SJSA1 (cell line): ENCODE results near the gene ZMYND8. TPM values are rescaled to one million over a fixed set of nuclear protein-coding genes. Genes with fewer than 3 reads are reported as not detected.
"Not testable (repeated sequence)": the region's sequence is repeated elsewhere in the genome, so short reads cannot be mapped to it uniquely, and the experiment has no call there.

Experiments
- DNase-seq, 2 experiments: peaks; one replicate each; pipeline ENCODE4 v3.0.0-alpha.2; 2015 to 2020; ENCODE audit warnings: low spot score in 2 of 2, low read depth in 1 of 2
- H3K27ac ChIP-seq: fragments of 250-450 bp; sonication (Bioruptor Pico); 2 replicates; pipeline ENCODE4 v1.5.1; 2020; ENCODE audit warnings: mild to moderate bottlenecking, moderate library complexity
- H3K27me3 ChIP-seq: fragments of 250-450 bp; sonication (Bioruptor Pico); replicated peaks from 2 replicates; pipeline ENCODE4 v1.5.1; 2020; ENCODE audit warnings: mild to moderate bottlenecking, moderate library complexity
- H3K36me3 ChIP-seq: fragments of 250-450 bp; sonication (Bioruptor Pico); 2 replicates; pipeline ENCODE4 v1.5.1; 2020; ENCODE audit warnings: mild to moderate bottlenecking
- H3K4me1 ChIP-seq: fragments of 250-450 bp; sonication (Bioruptor Pico); replicated peaks from 2 replicates; pipeline ENCODE4 v1.6.1; 2021; ENCODE audit warnings: mild to moderate bottlenecking
- H3K4me3 ChIP-seq: fragments of 250-450 bp; sonication (Bioruptor Pico); 2 replicates; pipeline ENCODE4 v1.5.1; 2020; ENCODE audit warnings: mild to moderate bottlenecking
- H3K9me3 ChIP-seq: fragments of 250-450 bp; sonication (Bioruptor Pico); replicated peaks from 2 replicates; pipeline ENCODE4 v1.5.1; 2020; ENCODE audit warnings: mild to moderate bottlenecking
- total RNA-seq: library from RNA; depleted of rRNA; stranded (reverse); fragments of >200 nt; shearing (Covaris generic); gene quantifications from 2 replicates; pipeline ENCODE4 v1.2.3, GENCODE V29; 2014

Gene ZMYND8
- total RNA-seq, 1 experiment from 2014 or later, result 13.5 TPM

DNA sequence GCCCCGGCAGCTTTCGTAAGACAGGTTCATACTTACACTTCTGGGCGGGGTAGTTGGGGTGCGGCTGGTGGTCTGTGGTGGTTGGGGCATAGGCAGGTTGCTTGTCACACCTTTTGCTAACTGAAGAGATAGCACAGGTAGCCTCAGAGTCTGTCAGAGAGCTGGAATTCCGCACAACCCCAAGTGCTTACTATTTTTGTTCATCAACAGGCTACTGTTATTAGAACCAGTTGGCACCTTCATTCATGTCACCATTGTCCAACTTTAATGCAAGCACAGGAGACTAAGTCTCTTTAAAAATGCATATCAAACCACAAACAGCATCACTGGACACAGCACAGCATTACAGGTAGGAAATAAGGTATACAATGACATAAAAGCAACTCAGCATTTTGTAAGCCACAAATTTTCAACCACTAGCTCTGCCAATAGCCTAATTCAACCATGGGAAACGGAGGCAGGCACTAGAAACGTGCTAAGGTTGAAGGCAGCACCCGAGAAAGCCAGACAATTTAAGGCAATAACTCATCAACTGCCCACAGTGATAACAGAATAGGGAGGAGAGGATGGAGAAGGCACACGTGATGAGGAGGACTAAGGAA, 143.8 kb downstream of the ZMYND8 start:
- Histone ChIP-seq H3K4me3 (no peak overlapping the region), H3K4me1 (no peaks in the 10 kb centered on the region), H3K36me3 (peaks cover 66% of the 10 kb centered on the region), H3K27ac (no peak overlapping the region), H3K27me3 (no peaks in the 10 kb centered on the region), H3K9me3 (no peaks in the 10 kb centered on the region)
- DNase-seq, result no peak

DNA sequence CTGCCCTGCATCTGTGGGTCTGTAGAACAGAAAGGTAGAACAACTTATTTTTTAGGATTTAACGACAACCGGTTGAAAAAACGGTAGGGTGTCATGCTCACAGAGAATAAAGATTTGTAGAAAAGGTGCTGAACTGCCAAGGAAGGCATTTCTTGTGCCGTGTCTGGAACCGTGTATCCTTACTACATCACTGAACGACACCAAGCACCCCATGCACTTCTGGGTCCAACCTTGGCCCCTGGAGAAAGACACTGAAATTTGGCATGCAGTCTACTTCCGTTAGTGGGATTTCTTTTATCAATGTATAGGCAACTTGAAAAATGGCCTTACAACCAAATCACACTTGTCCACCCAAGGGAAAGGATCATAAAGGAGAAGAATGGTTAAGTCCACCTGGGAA, 145.5 kb downstream of the ZMYND8 start:
- peaks cover 58% of the 10 kb centered on the region for H3K36me3 ChIP-seq
- no peak overlapping the region for H3K4me3 ChIP-seq
- no peaks in the 10 kb centered on the region for H3K27me3 ChIP-seq
- H3K4me1 ChIP-seq, result no peaks in the 10 kb centered on the region
- no peaks in the 10 kb centered on the region for H3K9me3 ChIP-seq
- no peak overlapping the region for H3K27ac ChIP-seq
- DNase-seq, result no peak

DNA sequence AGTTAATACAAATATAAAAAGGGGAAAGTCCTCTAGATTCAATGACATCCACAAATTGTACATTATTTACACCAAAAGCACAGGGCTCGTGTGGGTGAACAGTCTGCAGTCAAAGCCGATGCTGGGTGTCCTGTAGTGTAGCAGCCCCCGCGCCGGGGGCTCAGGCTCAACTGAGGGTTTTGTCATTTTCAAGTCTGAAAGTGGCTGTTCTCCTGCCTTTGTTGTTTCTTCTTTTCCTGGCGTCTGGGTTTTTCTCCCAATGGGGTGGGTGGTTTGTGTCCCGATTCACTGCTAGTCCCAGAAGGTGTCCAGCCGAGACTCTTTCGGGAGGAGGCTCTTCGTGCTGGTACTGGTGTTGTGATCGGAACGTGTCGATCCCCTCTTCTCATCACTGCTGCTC, 146.0 kb downstream of the ZMYND8 start:
- Histone ChIP-seq H3K27me3 (no peaks in the 10 kb centered on the region), H3K36me3 (peaks cover 52% of the 10 kb centered on the region), H3K4me3 (no peak overlapping the region), H3K4me1 (no peaks in the 10 kb centered on the region), H3K9me3 (no peaks in the 10 kb centered on the region), H3K27ac (no peak overlapping the region)
- no peak for DNase-seq

DNA sequence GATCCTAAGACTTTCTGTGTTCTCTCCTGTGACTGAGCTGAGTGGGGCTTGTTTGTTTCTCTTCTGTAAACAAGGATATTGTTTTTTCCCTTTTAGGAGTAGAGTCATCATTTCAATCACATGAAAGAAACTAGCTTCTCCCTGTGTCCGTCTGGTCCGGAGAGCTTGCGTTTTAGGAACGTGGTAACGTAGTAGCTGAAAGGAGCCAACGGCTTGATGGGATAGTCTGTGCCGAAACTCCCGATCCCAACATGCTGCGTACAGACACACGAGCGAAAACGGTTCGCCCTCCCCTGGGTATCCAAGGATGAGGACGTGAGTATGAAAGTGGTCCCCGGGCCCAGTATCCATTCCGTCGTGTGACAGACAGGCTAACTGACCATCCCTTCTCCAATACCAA, 146.5 kb downstream of the ZMYND8 start:
- no peak for DNase-seq
- Histone ChIP-seq H3K27ac (no peak overlapping the region), H3K4me1 (no peaks in the 10 kb centered on the region), H3K9me3 (no peaks in the 10 kb centered on the region), H3K27me3 (no peaks in the 10 kb centered on the region), H3K4me3 (no peak overlapping the region), H3K36me3 (peaks cover 50% of the 10 kb centered on the region)

DNA sequence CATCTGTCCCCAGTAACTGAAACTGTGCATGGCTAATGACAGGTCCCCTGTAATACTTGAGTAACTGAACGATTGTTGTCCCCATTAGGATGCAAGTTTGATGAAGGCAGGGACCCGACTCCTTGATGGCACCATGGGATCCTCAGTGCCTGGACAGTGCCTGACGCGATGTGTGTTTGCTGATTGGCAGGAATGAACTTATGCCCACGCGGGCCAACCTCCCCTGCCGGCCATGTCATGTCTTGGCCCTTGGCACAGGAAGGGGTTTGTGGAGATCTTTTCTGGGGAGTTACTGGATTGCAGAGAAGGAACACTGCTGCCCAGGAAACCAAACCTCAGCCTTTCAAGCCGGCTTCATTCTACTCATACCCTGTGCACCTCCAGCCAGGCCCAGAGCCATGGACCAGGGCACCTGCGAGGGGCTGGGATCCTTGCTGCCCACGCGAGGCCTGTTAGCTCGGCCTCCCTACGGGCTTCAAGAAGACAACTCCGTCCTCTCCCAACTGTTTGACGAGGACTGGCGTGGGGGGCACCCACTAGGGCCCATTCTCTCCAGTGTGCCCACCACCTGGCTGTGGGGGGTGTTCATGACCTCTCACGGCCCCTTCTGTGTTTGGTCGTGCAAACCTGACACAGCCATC, 147.8 kb downstream of the ZMYND8 start:
- H3K4me1 ChIP-seq, result no peaks in the 10 kb centered on the region; the same call in 1 of the 2 replicates
- H3K27me3 ChIP-seq, result no peaks in the 10 kb centered on the region
- no peak overlapping the region for H3K4me3 ChIP-seq
- no peaks in the 10 kb centered on the region for H3K9me3 ChIP-seq
- no peak for DNase-seq
- peaks cover 39% of the 10 kb centered on the region for H3K36me3 ChIP-seq
- H3K27ac ChIP-seq, result no peak overlapping the region

DNA sequence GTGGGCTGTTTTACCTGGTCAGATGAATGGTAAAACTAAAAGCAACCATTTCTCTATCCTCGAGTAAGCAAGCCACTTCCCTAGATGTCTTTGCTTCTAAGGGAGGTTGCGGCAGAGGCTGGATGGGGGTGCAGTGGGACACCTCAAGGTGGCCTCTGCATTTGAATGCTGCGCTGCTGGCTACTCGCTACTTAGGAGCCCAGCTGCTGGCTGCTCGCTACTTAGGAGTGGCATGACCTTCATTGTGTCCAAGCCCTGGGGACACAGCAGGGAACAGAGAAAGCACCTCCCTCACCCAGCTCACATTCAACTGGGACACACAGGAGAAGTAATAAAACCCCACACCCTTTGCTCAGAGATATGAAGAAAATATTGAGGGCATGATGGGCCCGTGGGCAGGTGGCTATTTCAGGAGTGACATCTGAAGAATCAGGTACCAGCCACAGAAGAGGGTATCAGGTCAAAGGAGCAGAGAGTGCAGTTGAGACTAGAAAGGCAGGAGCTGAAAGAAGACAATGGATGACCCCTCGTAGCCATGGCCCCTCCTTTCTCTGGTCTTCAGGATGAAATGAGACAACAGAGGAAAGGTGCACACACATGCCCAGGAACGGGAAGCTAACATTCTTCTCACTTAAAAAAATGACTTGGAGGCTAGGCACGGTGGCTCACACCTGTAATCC, 149.4 kb downstream of the ZMYND8 start:
- no peaks in the 10 kb centered on the region for H3K9me3 ChIP-seq
- H3K36me3 ChIP-seq, result peaks cover 33% of the 10 kb centered on the region
- no peaks in the 10 kb centered on the region for H3K27me3 ChIP-seq
- H3K27ac ChIP-seq, result no peak overlapping the region
- DNase-seq, result no peak
- no peak overlapping the region for H3K4me3 ChIP-seq
- no peaks in the 10 kb centered on the region; the same call in 1 of the 2 replicates for H3K4me1 ChIP-seq

DNA sequence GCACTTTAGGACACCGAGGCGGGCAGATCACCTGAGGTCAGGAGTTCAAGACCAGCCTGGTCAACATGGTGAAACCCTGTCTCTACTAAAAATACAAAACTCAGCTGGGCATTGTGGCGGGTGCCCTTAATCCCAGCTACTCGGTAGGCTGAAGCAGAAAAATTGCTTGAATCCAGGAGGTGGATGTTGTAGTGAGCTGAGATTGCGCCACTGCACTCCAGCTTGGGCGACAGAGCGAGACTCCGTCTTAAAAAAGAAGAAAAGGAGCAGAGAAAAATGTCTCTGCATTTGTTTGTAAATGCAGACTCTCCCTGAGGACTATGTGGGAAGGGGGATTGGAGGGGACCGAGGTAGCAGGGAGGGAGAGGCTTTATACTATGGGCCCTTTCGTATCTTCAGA, 149.9 kb downstream of the ZMYND8 start:
- not testable (repeated sequence) for H3K9me3 ChIP-seq, H3K27ac ChIP-seq, H3K4me1 ChIP-seq, H3K27me3 ChIP-seq, DNase-seq, H3K4me3 ChIP-seq
- peaks cover 28% of the 10 kb centered on the region for H3K36me3 ChIP-seq

DNA sequence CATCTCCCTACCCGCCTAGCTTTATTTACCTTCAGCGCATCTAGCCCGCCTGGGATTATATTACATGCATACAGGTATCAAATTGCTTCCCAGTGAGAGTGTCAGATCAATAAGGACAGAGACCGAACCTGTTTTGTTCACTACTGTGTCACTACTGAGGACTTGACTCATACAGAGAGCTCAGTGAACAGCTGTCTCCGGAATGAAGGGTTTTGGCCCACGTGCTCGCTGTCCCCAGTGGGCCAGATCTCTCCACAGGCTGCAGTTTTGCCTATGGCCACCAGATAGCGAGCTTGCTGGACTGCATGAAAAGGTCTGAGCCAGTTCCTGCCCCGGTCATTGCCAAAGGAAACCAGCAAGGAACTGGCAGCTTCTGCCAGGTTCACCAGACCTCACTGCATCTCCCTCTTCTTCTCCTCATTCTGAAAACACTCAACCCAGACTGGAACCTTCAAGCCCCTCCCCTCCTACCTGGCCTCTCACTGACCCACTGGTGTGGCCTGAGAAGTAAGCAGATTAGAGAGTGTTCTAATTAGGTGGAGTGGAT, 150.8 kb downstream of the ZMYND8 start:
- DNase-seq, result peak; percentile 59 to 77
- H3K27ac ChIP-seq, result no peak overlapping the region

DNA sequence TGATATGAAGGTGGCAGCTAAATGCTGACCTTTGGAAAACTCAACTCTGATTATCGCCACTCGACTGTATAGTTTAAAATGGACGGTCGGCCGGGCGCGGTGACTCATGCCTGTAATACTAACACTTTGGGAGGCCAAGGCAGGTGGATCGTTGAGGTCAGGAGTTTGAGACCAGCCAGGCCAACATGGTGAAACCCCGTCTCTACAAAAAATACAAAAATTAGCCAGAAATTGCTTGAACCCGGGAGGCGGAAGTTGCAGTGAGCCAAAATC, 151.7 kb downstream of the ZMYND8 start:
- H3K27me3 ChIP-seq, H3K4me1 ChIP-seq, H3K4me3 ChIP-seq, DNase-seq, H3K27ac ChIP-seq, H3K9me3 ChIP-seq: not testable (repeated sequence)
- H3K36me3 ChIP-seq, result peaks cover 12% of the 10 kb centered on the region

More for the DNA sequence above, 150.8 kb downstream of the ZMYND8 start:
- Histone ChIP-seq H3K4me1 (peaks cover 2% of the 10 kb centered on the region; the same call in 1 of the 2 replicates), H3K27me3 (no peaks in the 10 kb centered on the region), H3K4me3 (no peak overlapping the region), H3K9me3 (no peaks in the 10 kb centered on the region), H3K36me3 (peaks cover 18% of the 10 kb centered on the region)

DNA sequence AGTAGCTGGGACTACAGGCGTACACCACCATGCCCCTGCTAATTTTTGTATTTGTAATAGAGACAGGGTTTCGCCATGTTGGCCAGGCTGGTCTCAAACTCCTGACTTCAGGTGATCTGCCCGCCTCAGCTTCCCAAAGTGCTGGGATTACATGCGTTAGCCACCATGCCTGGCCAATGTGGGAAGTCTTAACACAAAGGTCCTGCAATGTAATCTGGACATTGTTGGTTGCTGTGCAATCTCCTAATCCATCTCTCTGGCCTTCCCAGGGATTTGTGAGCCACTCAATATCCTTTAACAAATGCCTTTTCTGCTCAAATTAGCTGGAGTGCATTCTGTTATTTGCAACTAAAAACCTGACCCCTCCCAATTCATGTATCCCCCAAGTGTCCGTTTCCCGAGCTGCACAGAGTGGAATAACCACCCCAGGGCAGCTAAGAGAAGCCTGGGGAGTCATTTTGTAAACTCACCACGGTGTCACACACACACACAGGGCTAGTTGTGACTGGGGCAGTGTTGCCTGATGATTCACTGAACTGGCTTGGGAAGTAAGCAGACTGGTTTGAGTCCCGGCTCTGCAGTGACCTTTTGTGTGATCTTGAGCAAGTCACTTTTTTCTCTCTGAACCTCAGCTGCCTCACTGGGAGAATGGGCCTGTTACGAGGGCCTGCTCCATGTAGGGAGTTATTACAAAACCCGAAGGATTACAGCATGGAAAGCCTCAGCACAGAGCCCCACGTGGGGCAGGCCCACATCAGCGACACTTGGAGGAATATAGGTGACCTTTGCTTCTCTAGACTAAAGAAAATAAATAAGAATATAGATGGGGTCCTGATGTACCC, 152.3 kb downstream of the ZMYND8 start:
- Histone ChIP-seq H3K4me3 (no peak overlapping the region), H3K4me1 (peaks cover 6% of the 10 kb centered on the region; the same call in 1 of the 2 replicates), H3K9me3 (no peaks in the 10 kb centered on the region), H3K36me3 (peaks cover 8% of the 10 kb centered on the region), H3K27me3 (no peaks in the 10 kb centered on the region), H3K27ac (no peak overlapping the region)
- no peak for DNase-seq

DNA sequence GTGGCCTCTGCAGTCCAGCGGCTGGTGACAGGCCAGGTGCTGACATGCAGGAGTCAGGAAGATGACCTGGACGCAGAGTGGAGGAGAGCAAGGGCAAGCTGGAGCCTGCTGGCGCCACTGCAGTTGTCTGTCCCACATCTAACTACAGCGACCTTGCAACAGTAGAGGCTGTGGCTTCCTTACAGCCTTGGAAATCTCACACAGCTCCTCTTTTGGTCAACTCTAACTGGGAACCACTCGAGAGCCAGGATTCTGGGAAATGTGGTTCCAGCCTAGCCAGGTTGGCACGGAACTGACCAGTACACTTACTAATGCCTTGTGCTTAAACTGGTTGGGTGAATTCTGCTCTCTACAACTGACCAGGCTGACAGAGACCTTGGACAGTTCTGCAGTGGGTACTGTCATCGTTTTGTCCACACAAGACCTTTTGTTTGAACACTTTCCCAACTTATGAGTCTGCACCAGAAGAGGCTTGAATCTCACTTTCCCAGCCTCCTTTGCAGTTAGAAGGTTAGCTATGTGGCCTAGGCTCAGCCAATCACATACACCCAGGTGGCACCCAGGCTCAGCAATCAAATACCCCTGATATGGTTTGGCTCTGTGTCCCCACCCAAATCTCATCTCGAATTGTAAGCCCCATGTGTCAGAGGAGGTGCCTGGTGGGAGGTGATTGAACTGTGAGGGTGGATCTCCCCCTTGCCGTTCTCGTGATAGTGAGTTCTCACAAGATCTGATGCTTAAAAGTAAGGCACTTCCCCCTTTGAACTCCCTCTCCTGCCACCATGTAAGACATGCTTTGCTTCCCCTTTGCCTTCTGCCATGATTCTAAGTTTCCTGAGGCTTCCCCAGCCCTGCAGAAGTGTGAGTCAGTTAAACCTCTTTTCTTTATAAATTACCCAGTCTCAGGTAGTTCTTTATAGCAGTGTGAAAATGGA, 153.5 kb downstream of the ZMYND8 start:
- peaks cover 6% of the 10 kb centered on the region; the same call in 1 of the 2 replicates for H3K4me1 ChIP-seq
- no peaks in the 10 kb centered on the region for H3K27me3 ChIP-seq
- H3K36me3 ChIP-seq, result no peaks in the 10 kb centered on the region
- no peak overlapping the region for H3K4me3 ChIP-seq
- no peak for DNase-seq
- no peak overlapping the region for H3K27ac ChIP-seq
- H3K9me3 ChIP-seq, result no peaks in the 10 kb centered on the region

DNA sequence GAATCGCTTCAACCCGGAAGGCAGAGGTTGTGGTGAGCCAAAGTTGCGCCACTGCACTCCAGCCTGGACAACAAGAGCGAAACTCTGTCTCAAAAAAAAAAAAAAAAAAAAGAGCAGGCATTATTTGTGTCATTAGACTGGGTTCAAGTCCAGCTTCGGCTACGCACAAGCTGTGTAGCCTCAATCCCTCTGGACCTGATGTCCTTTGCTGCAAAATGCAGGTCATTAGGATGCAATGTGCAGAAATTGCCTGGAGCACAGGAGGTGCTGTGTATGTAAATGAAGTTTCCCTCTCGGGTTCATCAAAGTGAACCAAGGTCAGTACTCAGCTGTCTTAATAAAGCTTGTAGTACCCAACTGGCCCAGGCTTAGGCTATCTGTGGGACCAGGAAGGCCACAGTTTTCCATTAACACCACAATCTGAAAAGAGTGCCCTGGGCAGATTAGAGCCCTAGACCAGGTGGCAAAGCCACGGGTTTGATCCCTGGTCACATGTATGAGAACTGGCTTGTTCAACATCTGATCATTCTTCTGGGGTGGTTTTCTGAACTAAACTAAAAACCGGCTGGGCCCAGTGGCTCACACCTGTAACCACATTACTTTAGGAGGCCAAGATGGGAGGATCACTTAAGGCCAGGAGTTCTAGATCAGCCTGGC, 155.3 kb downstream of the ZMYND8 start:
- Histone ChIP-seq H3K27ac (no peak overlapping the region), H3K36me3 (no peaks in the 10 kb centered on the region), H3K9me3 (no peaks in the 10 kb centered on the region), H3K4me3 (no peak overlapping the region), H3K27me3 (no peaks in the 10 kb centered on the region), H3K4me1 (peaks cover 6% of the 10 kb centered on the region; the same call in 1 of the 2 replicates)
- DNase-seq, result no peak
